ENCODE data around the gene KCNK10. TPM values are rescaled to one million over a fixed set of nuclear protein-coding genes. Genes with fewer than 3 reads are reported as not detected.

Gene KCNK10, protein sequence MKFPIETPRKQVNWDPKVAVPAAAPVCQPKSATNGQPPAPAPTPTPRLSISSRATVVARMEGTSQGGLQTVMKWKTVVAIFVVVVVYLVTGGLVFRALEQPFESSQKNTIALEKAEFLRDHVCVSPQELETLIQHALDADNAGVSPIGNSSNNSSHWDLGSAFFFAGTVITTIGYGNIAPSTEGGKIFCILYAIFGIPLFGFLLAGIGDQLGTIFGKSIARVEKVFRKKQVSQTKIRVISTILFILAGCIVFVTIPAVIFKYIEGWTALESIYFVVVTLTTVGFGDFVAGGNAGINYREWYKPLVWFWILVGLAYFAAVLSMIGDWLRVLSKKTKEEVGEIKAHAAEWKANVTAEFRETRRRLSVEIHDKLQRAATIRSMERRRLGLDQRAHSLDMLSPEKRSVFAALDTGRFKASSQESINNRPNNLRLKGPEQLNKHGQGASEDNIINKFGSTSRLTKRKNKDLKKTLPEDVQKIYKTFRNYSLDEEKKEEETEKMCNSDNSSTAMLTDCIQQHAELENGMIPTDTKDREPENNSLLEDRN
- not detected for total RNA-seq

GRCh38 chr14:88323086-88323522 is at the start of gene KCNK10:
KCNK10 (minus strand) TSS chr14:88323269; CDS start chr14:88322798, 471 bp downstream.
- intact Hi-C loops (cut with micrococcal nuclease), result loop anchor here (10.0 kb wide), 1 partner anchor 678 kb away; no protein-coding TSS in a partner anchor
- Mint-ChIP-seq H3K4me1 (ENCODE audit: low read depth) (peaks cover 8% of the 10 kb centered on the region), H3K27ac (no peak within 1 kb of the TSS), H3K9me3 (no peaks in the 10 kb centered on the region), H3K27me3 (peaks cover 42% of the 10 kb centered on the region), H3K4me3 (peak within 1 kb of the TSS; percentile 21), H3K36me3 (no peaks in the 10 kb centered on the region)
- ChIA-PET POLR2A (no interaction called here), CTCF (no interaction called here)
- DNase-seq, result no peak

DNA sequence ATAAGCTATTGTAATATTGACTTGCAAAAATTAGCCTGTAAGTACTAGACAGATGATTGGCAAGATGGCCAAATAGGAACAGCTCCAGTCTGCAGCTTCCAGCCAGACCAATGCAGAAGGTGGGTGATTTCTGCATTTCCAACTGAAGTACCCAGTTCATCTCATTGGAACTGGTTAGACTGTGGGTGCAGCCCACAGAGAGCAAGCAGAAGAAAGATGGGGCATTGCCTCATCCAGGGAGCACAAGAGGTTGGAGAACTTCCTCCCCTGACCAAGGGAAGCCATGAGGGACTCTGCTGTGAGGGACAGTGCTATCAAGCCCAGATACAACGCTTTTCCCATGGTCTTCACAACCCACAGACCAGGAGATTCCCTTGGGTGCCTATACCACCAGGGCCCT is 46.4 kb upstream of the KCNK10 start:
- intact Hi-C loops (cut with micrococcal nuclease), result no loop called here
- Mint-ChIP-seq H3K27me3 (peaks cover 36% of the 10 kb centered on the region), H3K36me3 (no peaks in the 10 kb centered on the region), H3K27ac (no peak overlapping the region), H3K4me1 (ENCODE audit: low read depth) (no peaks in the 10 kb centered on the region), H3K9me3 (no peaks in the 10 kb centered on the region), H3K4me3 (no peak overlapping the region)
- DNase-seq, result no peak
- POLR2A ChIA-PET, result no interaction called here
- CTCF ChIA-PET, result interaction anchor here (1.1 kb wide), 1 partner anchor 180 kb away, joined by 3 read pairs; no protein-coding TSS in a partner anchor

- POLR2A ChIA-PET, result no interaction called here
- CTCF ChIA-PET, result no interaction called here
- H3K27me3 Mint-ChIP-seq, result peaks cover 13% of the 10 kb centered on the region
- no peak for DNase-seq
- H3K4me3 Mint-ChIP-seq, result no peak overlapping the region
- H3K9me3 Mint-ChIP-seq, result no peaks in the 10 kb centered on the region
- no peaks in the 10 kb centered on the region for H3K36me3 Mint-ChIP-seq
- H3K4me1 Mint-ChIP-seq (ENCODE audit: low read depth), result no peaks in the 10 kb centered on the region
- intact Hi-C loops (cut with micrococcal nuclease), result no loop called here
- H3K27ac Mint-ChIP-seq, result no peak overlapping the region
Observed at GRCh38 chr14:88364710-88365413, 41.8 kb upstream of the KCNK10 start.

GRCh38 chr14:88363644-88364043 is 40.6 kb upstream of the KCNK10 start:
- no peaks in the 10 kb centered on the region for H3K36me3 Mint-ChIP-seq
- intact Hi-C loops (cut with micrococcal nuclease), result no loop called here
- no peak for DNase-seq
- H3K4me1 Mint-ChIP-seq (ENCODE audit: low read depth), result no peaks in the 10 kb centered on the region
- POLR2A ChIA-PET, result no interaction called here
- CTCF ChIA-PET, result no interaction called here
- peaks cover 7% of the 10 kb centered on the region for H3K27me3 Mint-ChIP-seq
- H3K9me3 Mint-ChIP-seq, result no peaks in the 10 kb centered on the region
- H3K27ac Mint-ChIP-seq, result no peak overlapping the region
- no peak overlapping the region for H3K4me3 Mint-ChIP-seq

DNA sequence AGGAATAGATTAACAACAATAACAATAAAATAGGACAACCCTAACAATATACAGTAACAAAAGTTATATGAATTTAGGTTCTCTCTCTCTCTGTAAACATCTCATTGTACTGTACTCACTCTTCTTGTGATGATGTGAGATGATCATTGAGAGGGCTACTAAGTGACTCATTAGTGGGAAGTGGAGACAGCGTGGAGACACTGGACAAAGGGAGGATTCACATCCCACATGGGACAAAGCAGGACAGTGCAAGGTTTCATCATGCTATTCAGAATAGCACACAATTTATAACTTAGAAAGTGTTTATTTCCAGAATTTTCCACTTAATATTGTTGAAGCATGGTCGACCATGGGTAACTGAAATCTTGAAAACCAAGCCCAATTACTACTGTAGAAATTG is 36.4 kb upstream of the KCNK10 start:
- CTCF ChIA-PET, result no interaction called here
- Mint-ChIP-seq H3K4me1 (ENCODE audit: low read depth) (no peaks in the 10 kb centered on the region), H3K27me3 (no peaks in the 10 kb centered on the region), H3K36me3 (no peaks in the 10 kb centered on the region), H3K27ac (no peak overlapping the region), H3K4me3 (no peak overlapping the region), H3K9me3 (no peaks in the 10 kb centered on the region)
- DNase-seq, result no peak
- intact Hi-C loops (cut with micrococcal nuclease), result no loop called here
- POLR2A ChIA-PET, result no interaction called here

- H3K36me3 Mint-ChIP-seq, result no peaks in the 10 kb centered on the region
- no peak overlapping the region for H3K4me3 Mint-ChIP-seq
- intact Hi-C loops (cut with micrococcal nuclease), result no loop called here
- no peak for DNase-seq
- no peaks in the 10 kb centered on the region for H3K27me3 Mint-ChIP-seq
- CTCF ChIA-PET, result interaction anchor here (1.4 kb wide), 1 partner anchor 30 kb away, joined by 3 read pairs; no protein-coding TSS in a partner anchor
- H3K27ac Mint-ChIP-seq, result no peak overlapping the region
- no peaks in the 10 kb centered on the region for H3K4me1 Mint-ChIP-seq (ENCODE audit: low read depth)
- POLR2A ChIA-PET, result no interaction called here
- no peaks in the 10 kb centered on the region for H3K9me3 Mint-ChIP-seq
Observed at GRCh38 chr14:88354358-88354757, 31.3 kb upstream of the KCNK10 start.

- H3K4me3 Mint-ChIP-seq, result no peak overlapping the region
- ChIA-PET CTCF (no interaction called here), POLR2A (no interaction called here)
- H3K27ac Mint-ChIP-seq, result no peak overlapping the region
- intact Hi-C loops (cut with micrococcal nuclease), result no loop called here
- DNase-seq, result no peak
- H3K36me3 Mint-ChIP-seq, result no peaks in the 10 kb centered on the region
- no peaks in the 10 kb centered on the region for H3K27me3 Mint-ChIP-seq
- H3K4me1 Mint-ChIP-seq (ENCODE audit: low read depth), result no peaks in the 10 kb centered on the region
- H3K9me3 Mint-ChIP-seq, result no peaks in the 10 kb centered on the region
Observed at GRCh38 chr14:88352698-88353097, 29.6 kb upstream of the KCNK10 start.

- H3K27ac Mint-ChIP-seq, result no peak overlapping the region
- POLR2A ChIA-PET, result no interaction called here
- H3K27me3 Mint-ChIP-seq, result no peaks in the 10 kb centered on the region
- no peaks in the 10 kb centered on the region for H3K36me3 Mint-ChIP-seq
- no peak for DNase-seq
- CTCF ChIA-PET, result no interaction called here
- no peaks in the 10 kb centered on the region for H3K4me1 Mint-ChIP-seq (ENCODE audit: low read depth)
- intact Hi-C loops (cut with micrococcal nuclease), result no loop called here
- H3K9me3 Mint-ChIP-seq, result no peaks in the 10 kb centered on the region
- no peak overlapping the region for H3K4me3 Mint-ChIP-seq
Observed at GRCh38 chr14:88351966-88352691, 29.1 kb upstream of the KCNK10 start.

GRCh38 chr14:88348546-88348945 is 25.5 kb upstream of the KCNK10 start:
- H3K4me1 Mint-ChIP-seq (ENCODE audit: low read depth), result no peaks in the 10 kb centered on the region
- intact Hi-C loops (cut with micrococcal nuclease), result no loop called here
- H3K36me3 Mint-ChIP-seq, result no peaks in the 10 kb centered on the region
- no peak overlapping the region for H3K27ac Mint-ChIP-seq
- no peaks in the 10 kb centered on the region for H3K27me3 Mint-ChIP-seq
- ChIA-PET POLR2A (no interaction called here), CTCF (interaction anchor here (1.5 kb wide), 1 partner anchor 26 kb away, joined by 3 read pairs; no protein-coding TSS in a partner anchor)
- no peak for DNase-seq
- H3K9me3 Mint-ChIP-seq, result no peaks in the 10 kb centered on the region
- no peak overlapping the region for H3K4me3 Mint-ChIP-seq

DNA sequence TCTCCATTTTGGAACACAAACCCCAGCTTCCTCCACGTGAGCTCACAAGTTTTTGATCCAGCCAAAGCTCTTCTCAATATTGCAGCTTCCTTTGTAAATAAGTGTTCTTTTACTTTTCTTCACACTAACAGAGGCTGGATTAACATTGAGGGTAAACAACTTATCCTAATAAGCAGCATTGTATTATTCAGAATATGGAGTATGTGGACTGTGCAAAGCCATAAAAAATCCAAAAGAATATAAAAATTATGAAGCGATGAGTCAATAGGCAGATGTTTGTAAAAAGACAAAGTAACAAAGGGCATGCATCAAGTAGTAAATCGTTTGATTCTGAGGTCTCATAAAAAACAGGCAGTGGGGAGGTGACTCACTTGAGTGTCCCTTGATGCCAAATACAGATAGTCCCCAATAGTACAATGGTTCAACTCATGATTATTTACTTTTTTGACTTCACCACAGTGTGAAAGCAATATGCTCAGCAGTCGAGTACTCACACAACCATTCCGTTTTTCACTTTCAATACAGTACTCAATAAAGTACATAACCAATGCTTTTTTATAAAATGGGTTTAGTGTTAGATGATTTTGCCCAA is 23.1 kb upstream of the KCNK10 start:
- Mint-ChIP-seq H3K4me3 (no peak overlapping the region), H3K27ac (no peak overlapping the region), H3K36me3 (no peaks in the 10 kb centered on the region), H3K4me1 (ENCODE audit: low read depth) (no peaks in the 10 kb centered on the region), H3K9me3 (no peaks in the 10 kb centered on the region), H3K27me3 (no peaks in the 10 kb centered on the region)
- ChIA-PET POLR2A (no interaction called here), CTCF (no interaction called here)
- DNase-seq, result no peak
- intact Hi-C loops (cut with micrococcal nuclease), result no loop called here

- Mint-ChIP-seq H3K27ac (no peak overlapping the region), H3K36me3 (no peaks in the 10 kb centered on the region), H3K27me3 (peaks cover 5% of the 10 kb centered on the region), H3K9me3 (no peaks in the 10 kb centered on the region), H3K4me1 (ENCODE audit: low read depth) (no peaks in the 10 kb centered on the region), H3K4me3 (no peak overlapping the region)
- intact Hi-C loops (cut with micrococcal nuclease), result no loop called here
- ChIA-PET POLR2A (no interaction called here), CTCF (no interaction called here)
- DNase-seq, result no peak
Observed at GRCh38 chr14:88342980-88343379, 19.9 kb upstream of the KCNK10 start.

DNA sequence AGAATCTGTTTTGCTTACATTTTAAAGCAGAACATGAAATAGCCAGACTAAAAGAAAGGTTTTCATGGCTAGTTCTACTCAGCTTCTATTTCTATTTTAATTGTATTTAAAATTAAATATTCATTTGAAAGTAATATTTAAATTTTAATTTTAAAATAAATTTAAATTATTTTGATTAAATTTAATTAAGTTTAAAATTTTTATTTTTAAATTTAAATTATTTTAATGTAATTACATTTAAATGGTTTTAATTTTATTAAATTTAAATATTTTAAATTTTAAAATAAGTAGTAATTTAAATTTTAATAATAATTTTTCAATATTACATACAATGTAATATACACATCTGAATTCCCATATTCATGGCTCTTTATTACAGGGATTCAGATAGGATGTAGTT is 17.3 kb upstream of the KCNK10 start:
- CTCF ChIA-PET, result no interaction called here

More for the DNA sequence above, 17.3 kb upstream of the KCNK10 start:
- Mint-ChIP-seq H3K27me3 (peaks cover 10% of the 10 kb centered on the region), H3K4me1 (ENCODE audit: low read depth) (no peaks in the 10 kb centered on the region), H3K9me3 (no peaks in the 10 kb centered on the region), H3K36me3 (no peaks in the 10 kb centered on the region), H3K27ac (no peak overlapping the region), H3K4me3 (no peak overlapping the region)
- POLR2A ChIA-PET, result no interaction called here
- intact Hi-C loops (cut with micrococcal nuclease), result no loop called here
- no peak for DNase-seq
